ENCODE measurements around the gene ADCY5.
A peak's percentile ranks its signal among the peaks of the same experiment; 100 is the strongest.

ADCY5 gene

GRCh38 chr3:123300583-123300982 is 148.3 kb downstream of the ADCY5 start:
- no peak for DNase-seq (ENCODE audit: low spot score)

- no peak for DNase-seq (ENCODE audit: low spot score)
Observed at GRCh38 chr3:123300056-123300455, 148.8 kb downstream of the ADCY5 start.

GRCh38 chr3:123299581-123299980 is 149.3 kb downstream of the ADCY5 start:
- DNase-seq (ENCODE audit: low spot score) = no peak

GRCh38 chr3:123298903-123299302 is 150.0 kb downstream of the ADCY5 start:
- DNase-seq (ENCODE audit: low spot score) = no peak

GRCh38 chr3:123297627-123297899 is 151.3 kb downstream of the ADCY5 start:
- DNase-seq (ENCODE audit: low spot score) = no peak

- no peak for DNase-seq (ENCODE audit: low spot score)
Observed at GRCh38 chr3:123296836-123297626, 151.9 kb downstream of the ADCY5 start.

- no peak for DNase-seq (ENCODE audit: low spot score)
Observed at GRCh38 chr3:123296261-123296660, 152.6 kb downstream of the ADCY5 start.

- no peak for DNase-seq (ENCODE audit: low spot score)
Observed at GRCh38 chr3:123295901-123296250, 153.0 kb downstream of the ADCY5 start.

GRCh38 chr3:123295171-123295900 is 153.6 kb downstream of the ADCY5 start:
- DNase-seq (ENCODE audit: low spot score) = no peak

- DNase-seq (ENCODE audit: low spot score) = no peak
Observed at GRCh38 chr3:123294296-123294938, 154.5 kb downstream of the ADCY5 start.

GRCh38 chr3:123292321-123293310 is 156.3 kb downstream of the ADCY5 start:
- no peak for DNase-seq (ENCODE audit: low spot score)

GRCh38 chr3:123291404-123291803 is 157.5 kb downstream of the ADCY5 start:
- DNase-seq (ENCODE audit: low spot score) = no peak

GRCh38 chr3:123290962-123291361 is 157.9 kb downstream of the ADCY5 start:
- no peak for DNase-seq (ENCODE audit: low spot score)

GRCh38 chr3:123290107-123290930 is 158.6 kb downstream of the ADCY5 start:
- DNase-seq (ENCODE audit: low spot score) = no peak

GRCh38 chr3:123289391-123290106 is 159.3 kb downstream of the ADCY5 start:
- no peak for DNase-seq (ENCODE audit: low spot score)

GRCh38 chr3:123287962-123288302 is 161.0 kb downstream of the ADCY5 start:
- no peak for DNase-seq (ENCODE audit: low spot score)

- no peak for DNase-seq (ENCODE audit: low spot score)
Observed at GRCh38 chr3:123287051-123287961, 161.6 kb downstream of the ADCY5 start.

- peak; percentile 20 for DNase-seq (ENCODE audit: low spot score)
Observed at GRCh38 chr3:123286308-123287023, 162.4 kb downstream of the ADCY5 start.

- DNase-seq (ENCODE audit: low spot score) = no peak
Observed at GRCh38 chr3:123285931-123286307, 163.0 kb downstream of the ADCY5 start.
